Vagina (tissue), 2 donors: ENCODE measurements around the gene TADA2B. TPM values are rescaled to one million over a fixed set of nuclear protein-coding genes. Genes with fewer than 3 reads are reported as not detected.
"Not testable (repeated sequence)": the region's sequence is repeated elsewhere in the genome, so short reads cannot be mapped to it uniquely, and the experiment has no call there.

Source experiments
- DNase-seq, 2 donors: peaks; one replicate each; pipeline ENCODE4 v3.0.0-alpha.2; 2017; ENCODE audit errors: extremely low spot score in 2 of 2
- H3K27ac ChIP-seq: fragments of 200-600 bp; sonication (generic); one replicate; pipeline ENCODE4 v1.5.1; 2019
- H3K27me3 ChIP-seq: fragments of 200-600 bp; sonication (generic); one replicate; pipeline ENCODE4 v1.5.1; 2019
- H3K36me3 ChIP-seq, 2 donors: fragments of 200-600 bp; sonication (generic); one replicate each; pipeline ENCODE4 v1.5.1; 2017 to 2019
- H3K4me1 ChIP-seq: fragments of 200-600 bp; sonication (generic); one replicate; pipeline ENCODE4 v1.5.1; 2019
- H3K4me3 ChIP-seq, 2 donors: fragments of 200-600 bp; sonication (generic); 1 replicate in 1 of 2; 2 replicates in 1 of 2; pipeline ENCODE4 v1.5.1; 2016 to 2019
- H3K9me3 ChIP-seq: fragments of 200-600 bp; sonication (generic); one replicate; pipeline ENCODE4 v1.5.1; 2019
- POLR2A ChIP-seq, 2 donors: fragments of 450-650 bp; IDR thresholded peaks; one replicate each; pipeline ENCODE4 v1.6.1; 2017; ENCODE audit warnings: antibody characterized with exemption in 2 of 2, mild to moderate bottlenecking in 2 of 2, moderate library complexity in 2 of 2
- POLR2AphosphoS5 ChIP-seq, 2 donors: sonication (generic); formaldehyde crosslinking; IDR thresholded peaks; one replicate each; pipeline ENCODE4 v1.9.0; 2017; ENCODE audit warnings: antibody characterized with exemption in 2 of 2, mild to moderate bottlenecking in 2 of 2, low read depth in 1 of 2; ENCODE audit not compliant: insufficient read depth in 1 of 2
- intact Hi-C: fragments of 100-400 bp; cut with DNase I; formaldehyde crosslinking; loops from one replicate; pipeline ENCODE4 v1.15.1; 2023
- total RNA-seq: library from RNA; depleted of rRNA; stranded (reverse); fragments of >200 nt; gene quantifications from one replicate; pipeline ENCODE4 v1.2.3, GENCODE V29; 2016
- TF ChIP-seq, protein P1 (sequence below), 3 experiments: fragments of 450-650 bp in 2 of 3; fragments of 200-600 bp in 1 of 3; sonication (generic) in 1 of 3; IDR thresholded peaks; one replicate each; pipeline ENCODE4 v1.5.1; 2017 to 2019; ENCODE audit warnings: antibody characterized with exemption in 3 of 3, mild to moderate bottlenecking in 2 of 3, moderate library complexity in 2 of 3

Gene TADA2B
- total RNA-seq, 1 donor from 2014 or later: 12.0 TPM

DNA sequence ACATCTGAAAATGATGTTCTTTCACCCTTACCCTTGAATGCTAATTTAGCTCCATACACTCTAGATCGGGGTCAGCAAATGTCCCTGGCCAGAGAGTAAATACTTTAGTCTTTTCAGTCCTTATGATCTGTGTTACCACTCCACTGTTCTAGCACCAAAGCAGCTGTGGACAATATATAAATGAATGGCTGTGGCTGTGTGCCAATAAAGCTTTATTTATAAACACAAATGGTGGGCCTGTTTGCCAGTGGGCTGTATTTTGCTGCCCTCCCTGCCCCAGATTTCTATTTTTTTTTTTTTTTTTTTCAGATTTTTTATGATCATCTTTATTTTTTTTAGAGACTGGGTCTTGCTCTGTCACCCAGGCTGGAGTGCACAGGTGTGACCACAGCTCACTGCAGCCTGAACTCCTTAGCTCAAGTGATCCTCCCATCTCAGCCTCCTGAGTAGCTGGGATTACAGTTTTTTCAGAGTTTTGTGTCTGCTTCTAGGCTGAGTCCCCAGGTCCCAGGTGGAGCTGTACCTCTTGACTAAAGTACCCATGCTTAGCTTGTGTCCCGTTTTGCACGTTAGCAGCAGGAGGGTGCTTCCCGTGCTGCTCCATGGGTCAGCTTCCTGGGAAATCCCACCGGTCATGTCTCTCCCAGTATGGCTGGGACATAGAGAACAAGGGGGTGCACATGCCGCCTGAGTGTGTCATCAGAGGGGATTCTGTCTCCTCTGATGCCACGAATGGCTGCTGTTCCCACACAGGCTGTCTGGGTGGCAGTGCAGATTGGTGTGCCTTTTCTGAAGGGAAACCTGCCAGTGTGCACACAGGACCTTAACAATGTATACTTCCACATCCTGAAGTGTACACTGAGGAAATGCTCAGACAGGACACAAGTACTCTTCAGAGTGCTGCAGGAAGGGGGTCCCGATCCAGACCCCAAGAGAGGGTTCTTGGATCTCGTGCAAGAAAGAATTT, 40.7 kb downstream of the TADA2B start:
- Histone ChIP-seq H3K27me3 (no peaks in the 10 kb centered on the region), H3K4me1 (no peaks in the 10 kb centered on the region), H3K4me3 (no peak overlapping the region), H3K36me3 (no peaks in the 10 kb centered on the region), H3K9me3 (no peaks in the 10 kb centered on the region), H3K27ac (no peak overlapping the region)
- no peak for DNase-seq
- intact Hi-C loops: no loop called here
- TF ChIP-seq, protein P1, sequence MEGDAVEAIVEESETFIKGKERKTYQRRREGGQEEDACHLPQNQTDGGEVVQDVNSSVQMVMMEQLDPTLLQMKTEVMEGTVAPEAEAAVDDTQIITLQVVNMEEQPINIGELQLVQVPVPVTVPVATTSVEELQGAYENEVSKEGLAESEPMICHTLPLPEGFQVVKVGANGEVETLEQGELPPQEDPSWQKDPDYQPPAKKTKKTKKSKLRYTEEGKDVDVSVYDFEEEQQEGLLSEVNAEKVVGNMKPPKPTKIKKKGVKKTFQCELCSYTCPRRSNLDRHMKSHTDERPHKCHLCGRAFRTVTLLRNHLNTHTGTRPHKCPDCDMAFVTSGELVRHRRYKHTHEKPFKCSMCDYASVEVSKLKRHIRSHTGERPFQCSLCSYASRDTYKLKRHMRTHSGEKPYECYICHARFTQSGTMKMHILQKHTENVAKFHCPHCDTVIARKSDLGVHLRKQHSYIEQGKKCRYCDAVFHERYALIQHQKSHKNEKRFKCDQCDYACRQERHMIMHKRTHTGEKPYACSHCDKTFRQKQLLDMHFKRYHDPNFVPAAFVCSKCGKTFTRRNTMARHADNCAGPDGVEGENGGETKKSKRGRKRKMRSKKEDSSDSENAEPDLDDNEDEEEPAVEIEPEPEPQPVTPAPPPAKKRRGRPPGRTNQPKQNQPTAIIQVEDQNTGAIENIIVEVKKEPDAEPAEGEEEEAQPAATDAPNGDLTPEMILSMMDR (IDR thresholded peaks at IDR 0.05): no peak
- TF ChIP-seq POLR2AphosphoS5 (IDR thresholded peaks at IDR 0.05; ENCODE audit: insufficient read depth in 1 of 2, low read depth in 1 of 2) (no peak), POLR2A (IDR thresholded peaks at IDR 0.05) (no peak)

DNA sequence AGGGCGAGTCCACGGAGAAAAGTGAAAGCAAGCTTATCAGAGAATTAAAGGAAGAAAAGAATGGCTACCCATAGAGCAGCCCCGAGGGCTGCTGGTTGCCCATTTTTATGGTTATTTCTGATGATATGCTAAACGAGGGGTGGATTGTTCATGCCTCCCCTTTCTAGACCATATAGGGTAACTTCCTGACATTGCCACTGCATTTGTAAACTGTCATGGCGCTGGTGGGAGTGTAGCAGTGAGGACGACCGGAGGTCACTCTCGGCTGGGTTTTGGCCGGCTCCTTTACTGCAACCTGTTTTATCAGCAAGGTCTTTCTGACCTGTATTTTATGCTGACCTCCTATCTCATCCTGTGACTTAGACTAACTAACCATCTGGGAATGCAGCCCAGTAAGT, 41.4 kb downstream of the TADA2B start:
- H3K36me3 ChIP-seq, H3K4me1 ChIP-seq, H3K9me3 ChIP-seq, H3K27me3 ChIP-seq, H3K27ac ChIP-seq, intact Hi-C loops, H3K4me3 ChIP-seq, DNase-seq: not testable (repeated sequence)

DNA sequence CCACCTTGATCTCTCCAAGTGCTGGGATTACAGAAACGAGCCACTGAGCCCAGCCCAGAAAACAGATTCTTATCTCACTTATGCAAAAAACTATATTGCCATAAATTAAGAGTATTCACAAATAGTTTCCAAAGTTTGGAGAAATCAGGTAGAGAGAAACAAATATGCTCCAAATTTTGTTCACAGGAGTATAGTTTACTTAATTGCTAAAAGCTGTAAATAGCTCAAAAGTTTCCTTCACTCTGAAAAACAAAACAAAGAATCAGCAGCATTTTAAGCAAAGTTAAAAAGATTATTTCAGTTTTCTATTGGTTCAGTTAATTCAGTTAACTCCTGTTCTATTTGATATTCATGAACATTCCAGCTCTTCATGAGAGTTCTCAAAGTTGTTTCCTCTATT, 43.2 kb downstream of the TADA2B start:
- intact Hi-C loops: no loop called here

DNA sequence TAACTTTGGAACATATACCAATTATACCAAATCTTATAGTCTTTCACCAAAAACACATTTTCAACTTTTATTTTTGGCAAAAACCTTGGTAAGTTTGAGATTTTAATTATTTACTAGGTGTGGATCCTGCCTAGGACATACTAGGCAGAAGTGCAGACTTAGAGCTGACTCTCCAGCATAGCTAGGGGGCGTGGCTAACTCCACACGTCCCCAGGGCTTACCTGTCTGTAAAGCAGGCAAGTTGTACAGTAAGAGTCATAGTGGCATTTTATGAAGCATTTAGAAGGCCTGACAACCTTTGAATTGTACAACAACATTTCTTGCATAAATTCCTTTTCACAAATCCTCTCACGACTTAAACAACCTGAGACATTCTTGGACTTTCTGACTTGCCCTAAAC, 43.9 kb downstream of the TADA2B start:
- Histone ChIP-seq H3K4me3 (no peak overlapping the region), H3K9me3 (no peaks in the 10 kb centered on the region), H3K4me1 (no peaks in the 10 kb centered on the region), H3K27ac (no peak overlapping the region), H3K27me3 (no peaks in the 10 kb centered on the region), H3K36me3 (no peaks in the 10 kb centered on the region)
- no peak for DNase-seq
- intact Hi-C loops: no loop called here
- no peak for TF ChIP-seq POLR2A (IDR thresholded peaks at IDR 0.05)

More for the DNA sequence above, 43.2 kb downstream of the TADA2B start:
- no peak overlapping the region for H3K4me3 ChIP-seq
- H3K27ac ChIP-seq: no peak overlapping the region
- no peaks in the 10 kb centered on the region for H3K9me3 ChIP-seq
- TF ChIP-seq POLR2AphosphoS5 (IDR thresholded peaks at IDR 0.05; ENCODE audit: insufficient read depth in 1 of 2, low read depth in 1 of 2) (no peak), POLR2A (IDR thresholded peaks at IDR 0.05) (no peak)
- TF ChIP-seq, protein P1 (IDR thresholded peaks at IDR 0.05): no peak
- DNase-seq: no peak
- H3K4me1 ChIP-seq: no peaks in the 10 kb centered on the region
- no peaks in the 10 kb centered on the region for H3K27me3 ChIP-seq
- H3K36me3 ChIP-seq: no peaks in the 10 kb centered on the region

DNA sequence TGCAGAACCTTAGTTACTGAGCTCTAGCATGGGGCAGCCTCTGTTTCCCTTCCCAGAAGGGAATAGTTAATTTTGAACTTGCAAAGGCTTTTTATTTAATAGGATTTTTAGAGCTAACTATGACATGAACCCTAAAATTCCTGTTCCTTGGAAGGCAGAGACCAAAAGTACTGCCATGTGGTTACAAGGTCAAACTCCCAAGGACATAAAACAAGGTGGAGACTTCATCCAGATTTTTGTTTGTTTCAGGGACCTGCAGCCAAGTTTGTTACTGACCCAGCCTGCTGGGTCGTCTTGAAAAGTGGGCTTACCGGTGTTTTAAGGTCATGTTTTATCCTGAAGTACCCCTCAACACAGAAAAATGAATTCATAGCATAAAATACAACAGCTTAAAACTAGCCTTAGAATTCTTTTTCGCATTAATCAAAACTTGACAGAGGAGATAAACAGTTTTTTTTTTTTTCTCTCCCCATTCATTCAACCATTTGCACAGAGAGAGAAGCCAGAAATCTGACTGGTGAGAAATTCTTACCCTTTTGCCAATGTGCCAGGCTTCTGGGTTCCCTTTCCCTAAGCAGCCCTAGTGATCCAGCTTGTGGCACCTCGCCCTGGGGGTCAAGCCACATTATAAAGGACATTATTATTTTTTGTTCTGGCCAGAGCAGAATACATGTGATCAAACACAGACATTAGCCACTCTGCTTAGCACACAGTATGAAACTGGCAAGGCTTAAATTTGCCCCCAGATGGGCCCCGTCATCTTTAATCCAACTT, 46.2 kb downstream of the TADA2B start:
- Histone ChIP-seq H3K27me3 (no peaks in the 10 kb centered on the region), H3K27ac (peak overlapping the region; percentile 11), H3K9me3 (no peaks in the 10 kb centered on the region), H3K4me3 (no peak overlapping the region), H3K36me3 (no peaks in the 10 kb centered on the region), H3K4me1 (no peaks in the 10 kb centered on the region)
- TF ChIP-seq POLR2A (IDR thresholded peaks at IDR 0.05) (no peak), POLR2AphosphoS5 (IDR thresholded peaks at IDR 0.05; ENCODE audit: insufficient read depth in 1 of 2, low read depth in 1 of 2) (no peak)
- TF ChIP-seq, protein P1 (IDR thresholded peaks at IDR 0.05): no peak
- intact Hi-C loops: no loop called here
- no peak for DNase-seq
